Measurements from ENCODE around the gene AMY2B. TPM values are rescaled to one million over a fixed set of nuclear protein-coding genes. Genes with fewer than 3 reads are reported as not detected.

The AMY2B gene
- total and polyA plus RNA-seq, 2 of the 8 experiments (the other 6 are each of a cell fraction or from before 2014, with no cell fraction given): 2.0 to 2.1 TPM

- H4K5ac ChIP-seq (ENCODE audit: insufficient read length, low read depth, low read length): no peak overlapping the region
- H3K4me3 ChIP-seq (ENCODE audit: extremely low read depth in 1 of 4, insufficient read depth in 2 of 4, low read depth in 3 of 4, low read length in 4 of 4): no peak overlapping the region
- DNase-seq (ENCODE audit: low read depth in 1 of 2, low spot score in 2 of 2) (no peak), FAIRE-seq (no peak)
- H4K91ac ChIP-seq (replicated peaks; ENCODE audit: insufficient read length, low read length): no peak overlapping the region
- no peaks in the 10 kb centered on the region for H4K20me1 ChIP-seq (replicated peaks in 1 of 2; ENCODE audit: control insufficient read depth in 1 of 2, insufficient read depth in 2 of 2, low read length in 2 of 2)
- H3K79me1 ChIP-seq (ENCODE audit: low read depth, low read length): no peaks in the 10 kb centered on the region
- H3K56ac ChIP-seq (replicated peaks; ENCODE audit: insufficient read length, low read depth, low read length): no peak overlapping the region
- ChIA-PET CTCF (ENCODE audit: partially characterized antibody) (no interaction called here), POLR2A (ENCODE audit: partially characterized antibody) (no interaction called here)
- no peaks in the 10 kb centered on the region for H3K23me2 ChIP-seq (ENCODE audit: low read depth, low read length)
- no peak overlapping the region for H2BK20ac ChIP-seq (ENCODE audit: low read length)
- no peak overlapping the region for H3K4ac ChIP-seq (replicated peaks; ENCODE audit: insufficient read length, low read depth, low read length)
- H3K9ac ChIP-seq (replicated peaks in 1 of 4; ENCODE audit: extremely low read depth in 1 of 4, low read depth in 3 of 4, low read length in 3 of 4): no peak overlapping the region
- H3K79me2 ChIP-seq (ENCODE audit: control insufficient read depth in 1 of 2, insufficient read depth in 2 of 2, low read length in 2 of 2): no peaks in the 10 kb centered on the region
- H2BK5ac ChIP-seq (ENCODE audit: low read depth, low read length): no peak overlapping the region
- no peaks in the 10 kb centered on the region for H3K9me3 ChIP-seq (ENCODE audit: insufficient read depth in 2 of 2, low read depth in 1 of 2, low read length in 1 of 2)
- no peak overlapping the region for H2BK12ac ChIP-seq (ENCODE audit: low read depth, low read length)
- H2AFZ ChIP-seq (ENCODE audit: low read length): no peak overlapping the region
- 93% methylated on average over 3 of the region's 3 CpGs; no CpG with 5 or more reads in 1 of the 2 experiments for WGBS, 2 experiments (ENCODE audit: extremely low coverage in 1 of 2, insufficient coverage in 1 of 2, insufficient read length in 1 of 2, insufficient replicate concordance in 2 of 2, low coverage in 1 of 2, low lambda C conversion rate in 2 of 2, missing lambda C conversion rate in 1 of 2)
- H2BK120ac ChIP-seq (replicated peaks; ENCODE audit: low read depth, low read length): no peak overlapping the region
- no peak overlapping the region for H3K4me2 ChIP-seq (ENCODE audit: insufficient read depth in 1 of 2, low read depth in 2 of 2, low read length in 2 of 2)
- no peak overlapping the region for H3K18ac ChIP-seq (ENCODE audit: extremely low read depth, low read length)
- peaks cover 0 to 69% (median 12%) of the 10 kb centered on the region in 4 experiments; a peak in 6 of 8 replicates for H3K36me3 ChIP-seq (ENCODE audit: control insufficient read depth in 2 of 4, insufficient read depth in 4 of 4, low read length in 3 of 4)
- H3K14ac ChIP-seq (ENCODE audit: insufficient read length): no peak overlapping the region
- no peaks in the 10 kb centered on the region for H3K27me3 ChIP-seq (replicated peaks in 1 of 4; ENCODE audit: control insufficient read depth in 3 of 4, extremely low read depth in 1 of 4, insufficient read depth in 3 of 4, low read length in 3 of 4)
- no peak overlapping the region for H3K23ac ChIP-seq (ENCODE audit: insufficient read length)
- no peak overlapping the region for H2BK15ac ChIP-seq (ENCODE audit: low read length)
- no peak overlapping the region for H4K8ac ChIP-seq (ENCODE audit: extremely low read depth, insufficient read depth, low read length)
- no peak overlapping the region for H2AK5ac ChIP-seq (ENCODE audit: low read depth, low read length)
- H3K27ac ChIP-seq (ENCODE audit: low read depth, low read length): no peak overlapping the region; the same call in 1 of the 2 replicates
- no peaks in the 10 kb centered on the region for H3K4me1 ChIP-seq (replicated peaks in 1 of 4; ENCODE audit: control insufficient read depth in 3 of 4, insufficient read depth in 4 of 4, low read length in 3 of 4)
- TF ChIP-seq TBP (IDR thresholded peaks at IDR 0.05; ENCODE audit: low read depth, low read length): no peak
- TF ChIP-seq SP1 (IDR thresholded peaks at IDR 0.05; ENCODE audit: low read depth, low read length): no peak
Measured at GRCh38 chr1:103547840-103548239, 23.5 kb upstream of the AMY2B start.
